ENCODE measurements around the gene ALDH1L1.

ALDH1L1 gene

DNA sequence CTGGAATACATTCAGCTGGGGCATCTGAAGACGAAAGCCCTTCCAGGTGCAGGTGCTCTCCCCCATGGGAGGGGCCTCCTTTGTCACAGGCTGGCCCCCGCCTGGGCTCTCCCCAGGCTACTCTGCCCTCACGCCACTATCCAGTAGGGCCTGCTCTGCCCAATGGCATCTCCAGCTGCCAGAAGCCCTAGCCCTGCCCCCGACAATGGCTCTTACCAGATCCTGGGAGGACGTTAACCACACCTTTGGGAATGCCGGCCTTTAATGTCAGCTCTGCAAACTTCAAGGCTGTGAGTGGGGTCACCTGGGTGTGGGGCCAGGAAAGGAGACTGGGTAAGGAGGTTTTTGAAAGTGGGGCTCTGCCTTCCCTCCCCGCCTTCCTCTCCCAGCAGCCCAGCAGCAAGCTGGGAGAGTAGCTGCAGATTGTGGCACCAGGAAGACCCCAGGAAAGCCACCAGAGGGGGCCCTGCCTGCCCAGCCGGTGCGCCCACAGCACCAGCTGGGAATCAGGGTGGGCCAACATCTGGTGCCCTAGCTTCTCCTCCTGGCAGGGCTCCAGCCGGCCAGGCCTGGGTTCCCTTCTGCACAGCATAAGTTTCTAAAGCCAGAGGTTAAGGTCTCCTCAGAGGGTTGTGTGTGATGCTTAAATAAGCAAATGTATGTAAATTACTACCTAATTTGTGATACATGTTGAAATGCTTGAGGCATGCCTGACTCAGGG, 56.1 kb downstream of the ALDH1L1 start:
- DNase-seq (ENCODE audit: low read depth in 2 of 3, low spot score in 2 of 3) = no peak

DNA sequence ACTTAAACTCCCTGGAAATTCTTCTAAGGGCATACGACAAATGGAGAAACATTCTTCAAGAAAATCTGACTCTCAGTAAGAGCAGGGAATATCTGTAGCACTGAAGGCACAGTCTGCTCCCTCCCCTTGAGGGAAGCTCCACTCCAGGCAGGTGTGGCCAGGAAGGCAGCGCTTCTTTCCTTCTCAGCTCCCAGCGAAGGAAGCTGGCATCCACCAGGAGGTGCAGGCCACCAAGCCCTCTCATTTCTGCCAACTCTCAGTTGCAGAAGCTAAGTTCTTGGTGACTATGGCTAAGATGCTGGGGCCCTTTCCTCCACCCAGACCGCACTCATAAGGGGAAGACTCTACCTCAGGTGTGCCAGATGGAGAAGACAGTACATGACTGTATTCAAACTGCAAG, 58.8 kb downstream of the ALDH1L1 start:
- DNase-seq (ENCODE audit: low read depth in 2 of 3, low spot score in 2 of 3) = no peak

DNA sequence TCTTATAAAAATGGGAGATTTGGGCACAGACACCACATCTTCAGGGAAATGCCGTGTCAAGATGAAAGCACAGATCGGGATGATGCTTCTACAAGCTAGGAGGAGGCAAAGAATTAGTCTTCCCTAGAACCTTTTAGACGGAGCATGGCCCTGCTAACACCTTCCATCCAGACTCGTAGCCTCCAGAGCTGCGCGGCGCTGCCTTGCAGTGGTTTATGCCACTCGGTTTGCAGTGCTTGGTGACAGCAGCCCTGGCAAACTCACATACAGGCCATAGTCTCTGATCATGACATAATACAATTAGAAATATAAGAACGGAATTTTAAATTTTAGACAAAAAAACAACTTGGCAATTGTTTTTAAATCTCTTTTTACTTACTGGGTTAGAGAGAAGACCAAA, 59.3 kb downstream of the ALDH1L1 start:
- DNase-seq (ENCODE audit: low read depth in 2 of 3, low spot score in 2 of 3) = no peak

DNA sequence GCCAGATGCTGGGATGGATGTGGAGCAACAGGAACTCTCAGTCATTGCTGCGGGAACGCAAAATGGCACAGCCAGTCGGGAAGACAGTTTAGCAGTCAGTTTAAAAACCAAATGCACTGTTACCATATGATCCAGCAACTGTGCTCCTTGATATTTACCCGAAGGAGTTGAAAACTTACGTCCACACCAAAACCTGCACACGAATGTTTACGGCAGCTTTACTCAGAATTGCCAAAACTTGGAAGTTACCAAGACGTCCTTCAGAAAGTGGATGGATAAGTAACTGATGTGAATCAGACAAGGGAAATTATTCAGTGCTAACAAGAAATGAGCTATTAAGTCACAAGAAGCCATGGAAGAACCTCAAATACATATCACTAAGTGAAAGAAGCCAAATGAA, 60.4 kb downstream of the ALDH1L1 start:
- DNase-seq (ENCODE audit: low read depth in 2 of 3, low spot score in 2 of 3) = no peak

DNA sequence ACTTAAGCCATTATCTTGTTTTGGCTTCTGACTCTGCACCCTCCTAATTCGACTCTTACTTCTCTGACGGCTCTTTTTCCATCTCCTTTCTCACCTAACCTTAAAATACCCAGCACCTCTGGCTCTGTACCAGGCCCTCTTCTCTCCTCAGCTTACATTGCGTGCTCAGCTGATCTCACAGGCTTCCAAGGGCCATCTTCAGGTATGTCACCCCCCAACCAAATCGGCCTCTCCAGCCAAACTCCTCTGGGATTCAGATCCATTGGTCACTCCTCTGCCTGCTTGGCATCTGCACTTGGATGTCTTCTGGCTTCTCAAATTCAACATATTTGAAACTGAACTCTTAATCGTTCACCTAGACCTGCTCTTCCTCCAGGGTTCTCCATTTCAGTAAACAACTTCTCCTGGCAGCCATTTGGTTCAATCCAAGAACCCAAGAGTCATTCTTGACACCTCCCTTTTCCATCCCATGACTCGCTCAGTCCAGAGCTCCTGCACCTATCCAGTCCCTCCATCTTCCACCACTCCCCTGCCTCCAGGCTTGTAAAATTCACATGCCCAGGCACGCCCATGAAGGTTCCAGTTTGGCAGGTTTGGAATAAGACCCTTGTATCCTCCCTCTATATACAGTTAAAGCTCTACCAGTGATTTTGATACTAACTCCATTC, 61.2 kb downstream of the ALDH1L1 start:
- no peak for DNase-seq (ENCODE audit: low read depth in 2 of 3, low spot score in 2 of 3)

- no peak for DNase-seq (ENCODE audit: low read depth in 2 of 3, low spot score in 2 of 3)
These were observed 61.8 kb downstream of the ALDH1L1 start for GRCh38 chr3:126118591-126118990.

DNA sequence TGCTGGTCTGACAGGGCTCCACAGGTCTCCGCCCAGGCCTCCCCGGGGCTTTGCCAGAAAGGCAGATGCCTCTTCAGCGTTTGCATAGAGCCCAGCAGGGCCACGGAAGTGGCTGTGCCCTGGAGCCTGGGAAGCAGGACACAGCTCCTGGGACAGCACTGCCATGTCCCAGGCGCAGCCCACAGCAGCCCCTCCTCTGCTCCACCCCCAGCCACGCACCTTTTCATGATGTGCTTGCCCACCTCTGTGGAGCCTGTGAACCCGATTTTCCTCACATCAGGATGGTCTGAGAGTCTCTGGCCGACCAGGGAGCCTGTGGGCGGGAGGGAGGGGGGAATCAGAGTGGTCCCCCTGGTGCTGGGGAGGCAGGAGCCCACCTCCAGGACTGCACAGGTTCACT, 62.6 kb downstream of the ALDH1L1 start:
- no peak for DNase-seq (ENCODE audit: low read depth in 2 of 3, low spot score in 2 of 3)

DNA sequence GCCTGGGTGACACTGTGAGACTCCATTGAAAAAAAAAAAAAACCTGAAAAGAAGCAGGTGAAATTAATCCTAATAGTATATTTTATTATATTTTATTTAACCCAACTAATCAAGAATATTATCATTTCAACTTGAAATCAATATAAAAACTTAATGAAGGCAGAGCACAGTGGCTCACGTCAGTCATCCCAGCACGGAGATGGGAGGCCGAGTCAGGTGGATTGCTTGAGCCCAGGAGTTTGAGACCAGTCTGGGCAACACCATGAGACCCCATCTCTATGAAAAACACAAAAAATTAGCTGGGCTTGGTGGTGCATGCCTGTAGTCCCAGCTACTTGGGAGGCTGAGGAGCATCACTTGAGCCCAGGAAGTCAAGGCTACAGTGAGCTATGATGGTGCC, 63.2 kb downstream of the ALDH1L1 start:
- no peak for DNase-seq (ENCODE audit: low read depth in 2 of 3, low spot score in 2 of 3)

GRCh38 chr3:126116526-126116925, 63.9 kb downstream of the ALDH1L1 start:
- DNase-seq (ENCODE audit: low read depth in 2 of 3, low spot score in 2 of 3) = no peak

DNA sequence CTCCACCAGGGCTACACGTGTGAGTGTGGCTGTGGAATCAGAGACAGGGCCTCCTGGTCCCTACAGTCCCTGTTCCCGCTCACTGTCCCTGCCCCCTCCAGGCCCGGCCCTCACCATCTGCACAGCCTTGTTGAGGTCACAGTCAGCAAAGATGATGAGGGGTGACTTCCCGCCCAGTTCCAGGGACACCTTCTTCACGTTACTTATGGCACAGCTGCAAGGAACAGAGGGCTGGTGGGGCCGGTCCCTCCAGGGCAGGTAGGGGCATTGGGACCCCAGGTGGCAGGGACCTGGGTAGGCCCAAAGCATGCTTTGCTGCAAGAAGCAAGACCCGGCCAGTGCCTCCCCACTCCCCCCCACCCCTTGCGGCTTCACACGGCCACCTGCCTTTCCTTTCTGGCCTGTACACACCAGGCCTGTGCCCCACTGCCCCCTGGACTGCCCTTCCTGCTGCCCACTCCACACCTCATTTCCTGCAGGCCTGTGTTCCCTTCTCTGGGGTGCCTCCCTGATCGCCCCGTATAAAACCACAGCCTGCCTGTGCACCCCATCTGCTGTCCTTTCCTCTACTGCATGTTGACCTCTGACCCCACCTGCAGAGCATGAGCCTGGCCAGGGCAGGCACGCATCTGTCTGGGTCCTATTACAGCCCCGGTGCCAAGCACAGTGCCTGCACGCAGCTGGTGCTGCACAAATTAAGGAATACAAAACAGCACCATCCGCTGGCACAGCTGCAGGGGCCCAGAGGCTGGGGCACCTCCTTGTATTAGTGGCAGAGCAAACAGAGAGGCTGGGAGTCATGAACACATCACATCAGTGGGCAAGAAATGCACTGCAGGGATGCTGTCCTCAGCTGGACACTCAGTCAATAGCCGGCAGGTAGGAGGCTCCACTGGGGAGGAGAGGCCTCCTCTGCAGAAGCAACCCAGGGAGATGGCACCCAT, 65.7 kb downstream of the ALDH1L1 start:
- DNase-seq (ENCODE audit: low read depth in 2 of 3, low spot score in 2 of 3) = no peak

- DNase-seq (ENCODE audit: low read depth in 2 of 3, low spot score in 2 of 3) = no peak
These were observed 66.5 kb downstream of the ALDH1L1 start for GRCh38 chr3:126113733-126114442.

GRCh38 chr3:126113238-126113555, 67.2 kb downstream of the ALDH1L1 start:
- DNase-seq (ENCODE audit: low read depth in 2 of 3, low spot score in 2 of 3) = no peak

DNA sequence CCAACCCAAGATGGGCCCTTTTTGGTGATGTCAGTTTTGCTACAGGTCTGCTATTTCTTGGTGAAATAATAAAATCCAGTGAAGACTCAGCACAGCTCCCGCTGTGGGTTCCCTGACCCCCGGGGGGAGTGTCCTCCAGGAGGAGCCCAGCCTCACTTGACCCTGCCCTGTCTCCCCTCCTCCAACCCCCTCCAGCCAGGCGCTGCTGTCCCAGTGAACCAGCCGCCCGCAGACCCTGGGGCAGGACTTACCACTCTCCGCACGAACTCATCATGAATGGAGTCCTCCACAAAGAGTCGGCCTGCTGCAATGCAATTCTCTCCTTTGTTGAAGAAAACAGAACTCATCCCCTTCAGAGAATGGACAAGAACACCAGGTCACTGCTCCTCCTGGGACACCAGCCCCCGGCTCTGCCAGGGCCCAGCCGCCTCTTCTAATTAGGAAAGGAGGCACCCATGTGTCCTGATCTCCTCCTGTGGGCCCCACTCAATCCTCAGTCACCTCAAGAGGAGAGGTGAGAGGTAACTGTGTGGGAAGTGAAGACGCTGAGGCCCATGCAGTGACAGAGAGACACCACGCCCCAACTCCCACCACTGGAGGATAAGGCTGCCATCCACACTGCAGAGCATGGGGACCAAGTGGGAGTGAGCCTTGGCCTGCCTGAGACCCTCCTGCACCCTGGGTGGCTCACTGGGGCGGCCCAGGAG, 67.7 kb downstream of the ALDH1L1 start:
- DNase-seq (ENCODE audit: low read depth in 2 of 3, low spot score in 2 of 3) = no peak

- DNase-seq (ENCODE audit: low read depth in 2 of 3, low spot score in 2 of 3) = no peak
These were observed 68.6 kb downstream of the ALDH1L1 start for GRCh38 chr3:126111566-126112475.

DNA sequence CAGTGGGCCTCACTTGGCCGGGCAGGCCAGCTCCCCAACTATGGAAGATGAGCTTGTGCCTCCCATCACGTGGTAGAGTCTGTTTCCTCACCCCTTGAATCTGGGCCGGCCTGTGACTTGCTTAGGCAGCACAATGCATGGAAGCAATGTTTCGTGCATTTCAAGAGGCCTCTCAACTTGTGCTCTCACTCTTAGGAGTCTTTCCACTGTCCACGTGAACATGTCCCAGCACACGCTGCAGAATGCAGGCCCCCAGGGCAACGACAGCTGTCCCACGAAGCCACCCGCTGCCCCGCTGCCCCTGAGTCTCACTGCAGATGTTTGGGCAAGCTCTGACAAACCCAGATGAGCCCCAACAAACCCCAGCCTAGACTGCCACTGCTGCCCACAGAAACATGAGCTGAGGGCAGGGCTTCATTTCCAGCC, 69.2 kb downstream of the ALDH1L1 start:
- no peak for DNase-seq (ENCODE audit: low read depth in 2 of 3, low spot score in 2 of 3)

GRCh38 chr3:126110431-126111125, 69.8 kb downstream of the ALDH1L1 start:
- DNase-seq (ENCODE audit: low read depth in 2 of 3, low spot score in 2 of 3) = no peak

DNA sequence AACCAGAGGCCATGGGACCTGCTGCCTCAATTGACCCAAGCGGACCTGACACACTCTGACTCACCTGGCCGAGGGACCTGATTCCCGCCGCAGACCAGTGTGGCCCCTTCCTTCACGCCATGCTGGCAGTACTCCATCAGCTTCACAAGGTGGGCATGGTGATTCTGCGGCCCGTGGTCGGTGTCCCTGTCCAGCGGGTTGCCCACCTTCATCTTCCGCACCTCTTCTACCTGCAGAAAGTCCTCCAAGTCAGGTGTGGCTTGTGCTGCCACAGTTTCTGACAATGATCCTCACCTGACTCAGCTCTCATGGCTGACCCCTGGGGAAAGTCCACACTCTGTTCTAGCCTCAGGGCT, 70.5 kb downstream of the ALDH1L1 start:
- DNase-seq (ENCODE audit: low read depth in 2 of 3, low spot score in 2 of 3) = no peak

- DNase-seq (ENCODE audit: low read depth in 2 of 3, low spot score in 2 of 3) = no peak
These were observed 71.1 kb downstream of the ALDH1L1 start for GRCh38 chr3:126109146-126109879.

DNA sequence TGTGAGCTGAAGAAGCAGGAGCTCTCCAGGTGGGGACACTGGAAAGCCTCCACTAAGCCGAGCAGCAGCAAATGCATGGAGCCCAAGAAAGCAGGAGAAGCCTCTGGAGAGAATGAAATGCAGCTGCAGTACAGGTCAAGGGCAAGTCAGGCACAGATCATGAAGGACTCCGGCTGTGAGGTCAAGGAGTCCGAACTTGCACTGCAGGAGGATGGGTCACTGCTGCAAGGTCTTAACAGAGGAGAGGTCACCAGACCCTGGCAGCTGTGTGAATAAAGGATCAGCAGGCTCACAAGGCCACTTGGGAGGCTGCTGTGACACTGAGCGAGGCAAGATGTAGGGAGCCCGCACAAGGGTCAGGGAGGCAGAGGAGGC, 71.7 kb downstream of the ALDH1L1 start:
- no peak for DNase-seq (ENCODE audit: low read depth in 2 of 3, low spot score in 2 of 3)
